Measurements from ENCODE around the gene CFAP221. TPM values are rescaled to one million over a fixed set of nuclear protein-coding genes. Genes with fewer than 3 reads are reported as not detected.

CFAP221 gene
- total RNA-seq, 3 donors from 2014 or later (not counting 1 experiment from before 2014, with no cell fraction given): not detected

DNA sequence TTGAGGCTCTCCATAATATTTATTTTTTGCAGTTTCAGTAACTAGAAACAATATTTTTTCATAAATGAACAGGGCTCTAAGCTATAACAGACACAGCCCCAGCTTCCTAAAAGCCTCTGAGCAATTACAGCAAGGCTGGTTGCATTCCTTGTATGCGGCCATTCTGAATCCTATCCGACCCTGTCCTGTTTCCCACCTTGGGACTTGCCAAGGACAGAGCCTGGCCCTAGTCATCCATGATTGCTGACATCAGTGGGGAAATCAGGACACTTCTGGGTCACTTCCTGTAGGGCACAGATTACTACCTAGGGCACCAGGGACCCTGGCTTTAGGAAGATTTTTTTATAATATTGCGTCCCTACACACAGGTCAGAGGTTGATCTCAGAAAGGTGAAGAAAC is 140.3 kb downstream of the CFAP221 start:
- no peak for ATAC-seq
- H3K27ac Mint-ChIP-seq: no peak overlapping the region
- no peaks in the 10 kb centered on the region for H3K36me3 Mint-ChIP-seq
- peaks cover 8 to 18% of the 10 kb centered on the region in 2 donors for H3K4me1 Mint-ChIP-seq
- intact Hi-C loops (cut with micrococcal nuclease): no loop called here
- no peak overlapping the region for H3K4me3 Mint-ChIP-seq
- DNase-seq: no peak
- H3K4me3 ChIP-seq (ENCODE audit: low read length): no peak overlapping the region
- no peak overlapping the region for H3K27ac ChIP-seq (ENCODE audit: low read length)
- H3K27me3 Mint-ChIP-seq (ENCODE audit: low read depth in 2 of 2): no peaks in the 10 kb centered on the region
- H3K36me3 ChIP-seq (ENCODE audit: control insufficient read depth, insufficient read depth, low read length): peaks cover 12% of the 10 kb centered on the region
- no peaks in the 10 kb centered on the region for H3K9me3 ChIP-seq (ENCODE audit: control insufficient read depth, insufficient read depth, low read length)
- TF ChIP-seq, protein P1, sequence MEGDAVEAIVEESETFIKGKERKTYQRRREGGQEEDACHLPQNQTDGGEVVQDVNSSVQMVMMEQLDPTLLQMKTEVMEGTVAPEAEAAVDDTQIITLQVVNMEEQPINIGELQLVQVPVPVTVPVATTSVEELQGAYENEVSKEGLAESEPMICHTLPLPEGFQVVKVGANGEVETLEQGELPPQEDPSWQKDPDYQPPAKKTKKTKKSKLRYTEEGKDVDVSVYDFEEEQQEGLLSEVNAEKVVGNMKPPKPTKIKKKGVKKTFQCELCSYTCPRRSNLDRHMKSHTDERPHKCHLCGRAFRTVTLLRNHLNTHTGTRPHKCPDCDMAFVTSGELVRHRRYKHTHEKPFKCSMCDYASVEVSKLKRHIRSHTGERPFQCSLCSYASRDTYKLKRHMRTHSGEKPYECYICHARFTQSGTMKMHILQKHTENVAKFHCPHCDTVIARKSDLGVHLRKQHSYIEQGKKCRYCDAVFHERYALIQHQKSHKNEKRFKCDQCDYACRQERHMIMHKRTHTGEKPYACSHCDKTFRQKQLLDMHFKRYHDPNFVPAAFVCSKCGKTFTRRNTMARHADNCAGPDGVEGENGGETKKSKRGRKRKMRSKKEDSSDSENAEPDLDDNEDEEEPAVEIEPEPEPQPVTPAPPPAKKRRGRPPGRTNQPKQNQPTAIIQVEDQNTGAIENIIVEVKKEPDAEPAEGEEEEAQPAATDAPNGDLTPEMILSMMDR (IDR thresholded peaks at IDR 0.05): no peak
- peaks cover 6% of the 10 kb centered on the region for H3K4me1 ChIP-seq (ENCODE audit: control insufficient read depth, insufficient read depth, low read length)
- no peaks in the 10 kb centered on the region for H3K27me3 ChIP-seq (ENCODE audit: control insufficient read depth, insufficient read depth, low read length)
- H3K9me3 Mint-ChIP-seq: no peaks in the 10 kb centered on the region
- 96% methylated on average over 3 of the region's 3 CpGs for WGBS (ENCODE audit: insufficient coverage)

DNA sequence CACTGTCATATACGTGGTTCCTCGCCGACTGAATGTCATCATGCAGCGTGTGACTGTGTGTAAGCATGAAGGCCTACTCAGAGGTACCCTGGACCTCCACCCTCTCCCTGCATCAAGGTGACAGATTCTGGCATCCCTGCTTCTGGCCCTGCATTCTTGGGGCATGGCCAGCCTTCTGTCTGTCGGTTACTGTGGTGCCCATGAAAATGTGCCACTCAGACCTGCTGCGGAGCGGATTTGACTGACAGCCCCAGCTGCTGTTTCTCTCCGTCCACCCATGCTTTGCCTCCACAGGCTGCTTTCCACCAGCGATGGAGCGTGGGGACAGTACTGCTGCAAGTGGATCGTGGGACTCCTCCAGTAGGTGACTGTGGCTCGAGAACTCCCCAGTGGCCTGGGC is 144.4 kb downstream of the CFAP221 start:
- Mint-ChIP-seq H3K4me1 (no peaks in the 10 kb centered on the region), H3K9me3 (no peaks in the 10 kb centered on the region), H3K36me3 (no peaks in the 10 kb centered on the region), H3K27ac (no peak overlapping the region), H3K27me3 (ENCODE audit: low read depth in 2 of 2) (no peaks in the 10 kb centered on the region), H3K4me3 (no peak overlapping the region)
- no peak for DNase-seq
- Histone ChIP-seq H3K9me3 (ENCODE audit: control insufficient read depth, insufficient read depth, low read length) (no peaks in the 10 kb centered on the region), H3K4me1 (ENCODE audit: control insufficient read depth, insufficient read depth, low read length) (no peaks in the 10 kb centered on the region), H3K36me3 (ENCODE audit: control insufficient read depth, insufficient read depth, low read length) (peaks cover 13% of the 10 kb centered on the region), H3K4me3 (ENCODE audit: low read length) (no peak overlapping the region), H3K27me3 (ENCODE audit: control insufficient read depth, insufficient read depth, low read length) (no peaks in the 10 kb centered on the region), H3K27ac (ENCODE audit: low read length) (no peak overlapping the region)
- no peak for ATAC-seq
- WGBS (ENCODE audit: insufficient coverage): 92% methylated on average over 12 of the region's 12 CpGs
- intact Hi-C loops (cut with micrococcal nuclease): no loop called here
- TF ChIP-seq, protein P1 (IDR thresholded peaks at IDR 0.05): no peak

DNA sequence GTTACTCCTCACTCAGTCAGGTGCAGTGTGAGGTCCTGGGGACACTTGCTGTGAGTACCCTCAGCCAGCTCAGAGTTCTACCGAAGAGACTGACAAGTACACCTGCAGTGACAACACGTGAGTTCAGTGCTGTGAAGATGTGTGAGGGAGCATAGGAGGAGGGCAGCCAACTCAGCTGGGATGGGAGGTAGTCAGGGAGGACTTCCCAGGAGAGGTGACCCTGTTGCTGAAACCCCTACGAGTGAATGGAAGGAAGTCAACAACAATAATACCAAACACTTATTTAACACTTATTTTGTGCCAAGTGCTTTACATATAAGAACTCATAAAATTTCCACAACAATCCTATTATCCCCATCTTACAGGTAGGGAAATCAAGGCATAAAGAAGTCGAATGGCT is 145.0 kb downstream of the CFAP221 start:
- Mint-ChIP-seq H3K27me3 (ENCODE audit: low read depth in 2 of 2) (no peaks in the 10 kb centered on the region), H3K36me3 (no peaks in the 10 kb centered on the region), H3K9me3 (no peaks in the 10 kb centered on the region), H3K4me3 (no peak overlapping the region), H3K4me1 (no peaks in the 10 kb centered on the region), H3K27ac (no peak overlapping the region)
- peaks cover 13% of the 10 kb centered on the region for H3K36me3 ChIP-seq (ENCODE audit: control insufficient read depth, insufficient read depth, low read length)
- TF ChIP-seq, protein P1 (IDR thresholded peaks at IDR 0.05): no peak
- no peaks in the 10 kb centered on the region for H3K4me1 ChIP-seq (ENCODE audit: control insufficient read depth, insufficient read depth, low read length)
- DNase-seq (no peak), ATAC-seq (no peak)
- WGBS (ENCODE audit: insufficient coverage): 85% methylated on average over 4 of the region's 4 CpGs
- no peak overlapping the region for H3K27ac ChIP-seq (ENCODE audit: low read length)
- no peak overlapping the region for H3K4me3 ChIP-seq (ENCODE audit: low read length)
- H3K27me3 ChIP-seq (ENCODE audit: control insufficient read depth, insufficient read depth, low read length): no peaks in the 10 kb centered on the region
- no peaks in the 10 kb centered on the region for H3K9me3 ChIP-seq (ENCODE audit: control insufficient read depth, insufficient read depth, low read length)
- intact Hi-C loops (cut with micrococcal nuclease): no loop called here

DNA sequence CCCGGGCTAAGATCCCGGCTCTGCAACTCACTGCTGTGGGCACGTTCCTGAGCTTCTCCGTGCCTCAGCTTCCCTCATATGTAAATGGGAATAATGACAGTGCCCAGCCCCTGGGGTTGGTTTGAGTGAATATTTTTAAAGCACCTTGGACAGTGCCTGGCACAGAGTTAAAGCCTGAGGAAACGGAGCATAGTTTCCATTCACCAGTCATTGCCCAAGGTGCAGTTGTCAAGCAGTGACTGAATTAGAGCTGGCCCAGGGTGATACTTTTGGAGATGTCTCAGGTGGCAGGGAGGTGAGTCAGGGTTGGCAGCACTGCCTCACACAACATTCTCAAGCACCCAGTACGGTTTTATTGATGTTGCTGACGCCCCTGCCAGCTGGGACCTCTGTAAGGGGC is 146.9 kb downstream of the CFAP221 start:
- H3K27me3 Mint-ChIP-seq (ENCODE audit: low read depth in 2 of 2): no peaks in the 10 kb centered on the region
- ATAC-seq: no peak
- TF ChIP-seq, protein P1 (IDR thresholded peaks at IDR 0.05): no peak
- no peak overlapping the region for H3K27ac Mint-ChIP-seq
- no peak overlapping the region for H3K4me3 Mint-ChIP-seq
- no peaks in the 10 kb centered on the region for H3K9me3 ChIP-seq (ENCODE audit: control insufficient read depth, insufficient read depth, low read length)
- peaks cover 6% of the 10 kb centered on the region for H3K4me1 ChIP-seq (ENCODE audit: control insufficient read depth, insufficient read depth, low read length)
- peaks cover 13% of the 10 kb centered on the region for H3K36me3 ChIP-seq (ENCODE audit: control insufficient read depth, insufficient read depth, low read length)
- 98% methylated on average over 7 of the region's 7 CpGs for WGBS (ENCODE audit: insufficient coverage)
- no peak overlapping the region for H3K4me3 ChIP-seq (ENCODE audit: low read length)
- intact Hi-C loops (cut with micrococcal nuclease): no loop called here
- no peaks in the 10 kb centered on the region for H3K27me3 ChIP-seq (ENCODE audit: control insufficient read depth, insufficient read depth, low read length)
- DNase-seq: no peak
- no peaks in the 10 kb centered on the region for H3K9me3 Mint-ChIP-seq
- no peaks in the 10 kb centered on the region for H3K36me3 Mint-ChIP-seq
- H3K4me1 Mint-ChIP-seq: no peaks in the 10 kb centered on the region
- H3K27ac ChIP-seq (ENCODE audit: low read length): no peak overlapping the region

Data from natural killer cell (primary cell).